IgD-negative memory B cell (primary cell): ENCODE measurements around the gene CUTC. TPM values are rescaled to one million over a fixed set of nuclear protein-coding genes. Genes with fewer than 3 reads are reported as not detected.

ENCODE experiments used
- H3K27ac Mint-ChIP-seq, 3 donors: one replicate each; pipeline ENCODE4 v1.8.0; 2020 to 2022; ENCODE audit warnings: mild to moderate bottlenecking in 3 of 3, mixed read lengths in 3 of 3, moderate library complexity in 1 of 3
- H3K27me3 Mint-ChIP-seq: one replicate; pipeline ENCODE4 v1.8.0; 2021; ENCODE audit warnings: mixed read lengths
- H3K36me3 Mint-ChIP-seq: one replicate; pipeline ENCODE4 v1.8.0; 2020; ENCODE audit warnings: mild to moderate bottlenecking, mixed read lengths
- H3K4me1 Mint-ChIP-seq, 3 donors: one replicate each; pipeline ENCODE4 v1.8.0; 2020 to 2022; ENCODE audit warnings: mixed read lengths in 3 of 3, mild to moderate bottlenecking in 1 of 3
- H3K4me3 Mint-ChIP-seq, 4 donors: one replicate each; pipeline ENCODE4 v1.8.0; 2020 to 2022; ENCODE audit warnings: mild to moderate bottlenecking in 4 of 4, mixed read lengths in 4 of 4, moderate library complexity in 3 of 4
- H3K9me3 Mint-ChIP-seq, 3 donors: one replicate each; pipeline ENCODE4 v1.8.0; 2020 to 2021; ENCODE audit warnings: mixed read lengths in 3 of 3, mild to moderate bottlenecking in 1 of 3
- polyA plus RNA-seq: library from polyadenylated mRNA; unstranded; fragments of 300-500 nt; fragmentation: Illumina TruSeq; gene quantifications from one replicate; pipeline ENCODE4 v1.2.3, GENCODE V29; 2021

Gene CUTC
- polyA plus RNA-seq, result 57.6 TPM

- Mint-ChIP-seq H3K4me3 (peak within 1 kb of the TSS; percentile 99 to 100 (median 100)), H3K4me1 (peaks cover 12 to 28% (median 28%) of the 10 kb centered on the region in 3 donors), H3K27me3 (no peaks in the 10 kb centered on the region), H3K27ac (peak within 1 kb of the TSS; percentile 97 to 99 (median 97)), H3K36me3 (peaks cover 5% of the 10 kb centered on the region), H3K9me3 (no peaks in the 10 kb centered on the region)
Observed at GRCh38 chr10:99732033-99732842, at the start of gene CUTC, which contains the start of gene COX15. CUTC (plus strand) TSS chr10:99732234; CDS start chr10:99732349, 115 bp downstream. COX15 (minus strand) TSS chr10:99732127; CDS start chr10:99732049, 78 bp downstream.

GRCh38 chr10:99682752-99683151 is 49.3 kb upstream of the CUTC start:
- Mint-ChIP-seq H3K27ac (no peak overlapping the region), H3K27me3 (no peaks in the 10 kb centered on the region), H3K9me3 (no peaks in the 10 kb centered on the region), H3K4me3 (no peak overlapping the region), H3K36me3 (peaks cover 11% of the 10 kb centered on the region), H3K4me1 (peaks cover 8 to 14% (median 11%) of the 10 kb centered on the region in 3 donors)

GRCh38 chr10:99685597-99685967 is 46.5 kb upstream of the CUTC start:
- H3K27ac Mint-ChIP-seq, result peak overlapping the region in 1 of 3 donors; percentile 67
- peaks cover 5% of the 10 kb centered on the region for H3K36me3 Mint-ChIP-seq
- no peak overlapping the region for H3K4me3 Mint-ChIP-seq
- peaks cover 8 to 14% (median 11%) of the 10 kb centered on the region in 3 donors for H3K4me1 Mint-ChIP-seq
- no peaks in the 10 kb centered on the region for H3K27me3 Mint-ChIP-seq
- no peaks in the 10 kb centered on the region for H3K9me3 Mint-ChIP-seq

- Mint-ChIP-seq H3K36me3 (peaks cover 14% of the 10 kb centered on the region), H3K4me1 (peaks cover 8 to 14% (median 11%) of the 10 kb centered on the region in 3 donors), H3K27me3 (no peaks in the 10 kb centered on the region), H3K27ac (no peak overlapping the region), H3K4me3 (no peak overlapping the region), H3K9me3 (no peaks in the 10 kb centered on the region)
Observed at GRCh38 chr10:99689461-99689860, 42.6 kb upstream of the CUTC start.

- Mint-ChIP-seq H3K27me3 (no peaks in the 10 kb centered on the region), H3K36me3 (peaks cover 15% of the 10 kb centered on the region), H3K4me1 (no peaks in the 10 kb centered on the region), H3K9me3 (no peaks in the 10 kb centered on the region), H3K27ac (no peak overlapping the region), H3K4me3 (no peak overlapping the region)
Observed at GRCh38 chr10:99693933-99694583, 38.0 kb upstream of the CUTC start.

GRCh38 chr10:99695761-99696160 is 36.3 kb upstream of the CUTC start:
- Mint-ChIP-seq H3K36me3 (peaks cover 15% of the 10 kb centered on the region), H3K27me3 (no peaks in the 10 kb centered on the region), H3K27ac (no peak overlapping the region), H3K9me3 (no peaks in the 10 kb centered on the region), H3K4me1 (no peaks in the 10 kb centered on the region), H3K4me3 (no peak overlapping the region)

- H3K4me3 Mint-ChIP-seq, result no peak overlapping the region
- no peaks in the 10 kb centered on the region for H3K4me1 Mint-ChIP-seq
- peaks cover 6% of the 10 kb centered on the region for H3K36me3 Mint-ChIP-seq
- H3K9me3 Mint-ChIP-seq, result no peaks in the 10 kb centered on the region
- H3K27ac Mint-ChIP-seq, result no peak overlapping the region
- H3K27me3 Mint-ChIP-seq, result no peaks in the 10 kb centered on the region
Observed at GRCh38 chr10:99698504-99699080, 33.4 kb upstream of the CUTC start.

- Mint-ChIP-seq H3K36me3 (peaks cover 9% of the 10 kb centered on the region), H3K27me3 (no peaks in the 10 kb centered on the region), H3K4me3 (no peak overlapping the region), H3K27ac (no peak overlapping the region), H3K4me1 (no peaks in the 10 kb centered on the region), H3K9me3 (no peaks in the 10 kb centered on the region)
Observed at GRCh38 chr10:99700649-99701048, 31.4 kb upstream of the CUTC start.

- H3K9me3 Mint-ChIP-seq, result no peaks in the 10 kb centered on the region
- peaks cover 4% of the 10 kb centered on the region for H3K36me3 Mint-ChIP-seq
- H3K4me3 Mint-ChIP-seq, result no peak overlapping the region
- peaks cover 0 to 1% (median 0%) of the 10 kb centered on the region in 3 donors for H3K4me1 Mint-ChIP-seq
- H3K27me3 Mint-ChIP-seq, result no peaks in the 10 kb centered on the region
- H3K27ac Mint-ChIP-seq, result no peak overlapping the region
Observed at GRCh38 chr10:99708428-99709012, 23.5 kb upstream of the CUTC start.

- Mint-ChIP-seq H3K4me1 (peaks cover 0 to 1% (median 0%) of the 10 kb centered on the region in 3 donors), H3K27me3 (no peaks in the 10 kb centered on the region), H3K9me3 (no peaks in the 10 kb centered on the region), H3K36me3 (peaks cover 4% of the 10 kb centered on the region), H3K4me3 (no peak overlapping the region), H3K27ac (peak overlapping the region in 1 of 3 donors; percentile 35)
Observed at GRCh38 chr10:99709480-99710229, 22.4 kb upstream of the CUTC start.

GRCh38 chr10:99711129-99711719 is 20.8 kb upstream of the CUTC start:
- Mint-ChIP-seq H3K36me3 (peaks cover 2% of the 10 kb centered on the region), H3K4me1 (peaks cover 0 to 1% (median 0%) of the 10 kb centered on the region in 3 donors), H3K4me3 (no peak overlapping the region), H3K9me3 (no peaks in the 10 kb centered on the region), H3K27me3 (no peaks in the 10 kb centered on the region), H3K27ac (no peak overlapping the region)

GRCh38 chr10:99714446-99714845 is 17.6 kb upstream of the CUTC start:
- no peaks in the 10 kb centered on the region for H3K27me3 Mint-ChIP-seq
- no peaks in the 10 kb centered on the region for H3K9me3 Mint-ChIP-seq
- H3K27ac Mint-ChIP-seq, result no peak overlapping the region
- no peak overlapping the region for H3K4me3 Mint-ChIP-seq
- peaks cover 8% of the 10 kb centered on the region for H3K36me3 Mint-ChIP-seq
- H3K4me1 Mint-ChIP-seq, result peaks cover 0 to 1% (median 0%) of the 10 kb centered on the region in 3 donors

- H3K27ac Mint-ChIP-seq, result peak overlapping the region in 1 of 3 donors; percentile 80
- H3K27me3 Mint-ChIP-seq, result no peaks in the 10 kb centered on the region
- H3K36me3 Mint-ChIP-seq, result peaks cover 17% of the 10 kb centered on the region
Observed at GRCh38 chr10:99720387-99720786, 11.6 kb upstream of the CUTC start.

GRCh38 chr10:99730026-99730425 is 2.0 kb upstream of the CUTC start:
- no peak overlapping the region for H3K27ac Mint-ChIP-seq

More at GRCh38 chr10:99720387-99720786, 11.6 kb upstream of the CUTC start:
- Mint-ChIP-seq H3K4me3 (no peak overlapping the region), H3K9me3 (no peaks in the 10 kb centered on the region), H3K4me1 (no peaks in the 10 kb centered on the region)

More at GRCh38 chr10:99730026-99730425, 2.0 kb upstream of the CUTC start:
- H3K27me3 Mint-ChIP-seq, result no peaks in the 10 kb centered on the region
- peaks cover 12 to 28% (median 20%) of the 10 kb centered on the region in 3 donors for H3K4me1 Mint-ChIP-seq
- H3K9me3 Mint-ChIP-seq, result no peaks in the 10 kb centered on the region
- H3K4me3 Mint-ChIP-seq, result peak overlapping the region in 1 of 4 donors; percentile 37
- peaks cover 6% of the 10 kb centered on the region for H3K36me3 Mint-ChIP-seq
